Gastroesophageal sphincter (tissue), 3 donors: Measurements from ENCODE around the gene ZNF680.

Experiments used
- POLR2AphosphoS5 ChIP-seq: sonication (generic); formaldehyde crosslinking; IDR thresholded peaks from one replicate; pipeline ENCODE4 v1.6.1; 2017; ENCODE audit warnings: antibody characterized with exemption
- TF ChIP-seq, protein P1 (sequence below), 4 experiments: fragments of 200-600 bp in 2 of 4; fragments of 450-650 bp in 2 of 4; sonication (generic) in 1 of 4; IDR thresholded peaks; one replicate each; pipeline ENCODE4 v1.5.1; 2017 to 2019; ENCODE audit warnings: antibody characterized with exemption in 4 of 4, mild to moderate bottlenecking in 2 of 4, moderate library complexity in 2 of 4

- TF ChIP-seq, protein P1, sequence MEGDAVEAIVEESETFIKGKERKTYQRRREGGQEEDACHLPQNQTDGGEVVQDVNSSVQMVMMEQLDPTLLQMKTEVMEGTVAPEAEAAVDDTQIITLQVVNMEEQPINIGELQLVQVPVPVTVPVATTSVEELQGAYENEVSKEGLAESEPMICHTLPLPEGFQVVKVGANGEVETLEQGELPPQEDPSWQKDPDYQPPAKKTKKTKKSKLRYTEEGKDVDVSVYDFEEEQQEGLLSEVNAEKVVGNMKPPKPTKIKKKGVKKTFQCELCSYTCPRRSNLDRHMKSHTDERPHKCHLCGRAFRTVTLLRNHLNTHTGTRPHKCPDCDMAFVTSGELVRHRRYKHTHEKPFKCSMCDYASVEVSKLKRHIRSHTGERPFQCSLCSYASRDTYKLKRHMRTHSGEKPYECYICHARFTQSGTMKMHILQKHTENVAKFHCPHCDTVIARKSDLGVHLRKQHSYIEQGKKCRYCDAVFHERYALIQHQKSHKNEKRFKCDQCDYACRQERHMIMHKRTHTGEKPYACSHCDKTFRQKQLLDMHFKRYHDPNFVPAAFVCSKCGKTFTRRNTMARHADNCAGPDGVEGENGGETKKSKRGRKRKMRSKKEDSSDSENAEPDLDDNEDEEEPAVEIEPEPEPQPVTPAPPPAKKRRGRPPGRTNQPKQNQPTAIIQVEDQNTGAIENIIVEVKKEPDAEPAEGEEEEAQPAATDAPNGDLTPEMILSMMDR (IDR thresholded peaks at IDR 0.05) = no peak
- no peak for TF ChIP-seq POLR2AphosphoS5
Observed at GRCh38 chr7:64602086-64602485, 39.2 kb upstream of the ZNF680 start.
